Tibial nerve (tissue), 3 donors: ENCODE results near the gene PTPN22.

ENCODE experiments used
- CTCF ChIP-seq, 5 experiments: fragments of 200-600 bp in 3 of 5; fragments of 450-650 bp in 2 of 5; sonication (generic) in 3 of 5; IDR thresholded peaks; one replicate each; pipeline ENCODE4 v1.5.1; 2016 to 2019; ENCODE audit warnings: antibody characterized with exemption in 5 of 5, mild to moderate bottlenecking in 3 of 5, moderate library complexity in 2 of 5
- POLR2A ChIP-seq, 2 donors: fragments of 450-650 bp; IDR thresholded peaks; one replicate each; pipeline ENCODE4 v1.6.1; 2017; ENCODE audit warnings: antibody characterized with exemption in 2 of 2, mild to moderate bottlenecking in 2 of 2, moderate library complexity in 2 of 2

- TF ChIP-seq CTCF (IDR thresholded peaks at IDR 0.05) (no peak), POLR2A (IDR thresholded peaks at IDR 0.05) (no peak)
Observed at GRCh38 chr1:113879739-113880038, 8.2 kb upstream of the PTPN22 start.
